Ammon's horn (tissue), 1 donor: ENCODE measurements around the gene WDR91.
"Not testable (repeated sequence)": the region's sequence is repeated elsewhere in the genome, so short reads cannot be mapped to it uniquely, and the experiment has no call there.

Source experiments
- DNase-seq: peaks from one replicate; pipeline ENCODE4 v3.0.0-alpha.2; 2016; ENCODE audit warnings: low spot score

WDR91 gene

GRCh38 chr7:135179321-135179925, 31.9 kb downstream of the WDR91 start:
- no peak for DNase-seq

GRCh38 chr7:135178364-135178763, 33.0 kb downstream of the WDR91 start:
- no peak for DNase-seq

- DNase-seq, result no peak
Observed at GRCh38 chr7:135177028-135177696, 34.2 kb downstream of the WDR91 start.

- DNase-seq, result no peak
Observed at GRCh38 chr7:135175931-135176330, 35.4 kb downstream of the WDR91 start.

GRCh38 chr7:135174941-135175340, 36.4 kb downstream of the WDR91 start:
- DNase-seq, result no peak

GRCh38 chr7:135173916-135174315, 37.4 kb downstream of the WDR91 start:
- DNase-seq, result not testable (repeated sequence)

GRCh38 chr7:135171581-135172291, 39.6 kb downstream of the WDR91 start:
- DNase-seq, result peak; percentile 56

GRCh38 chr7:135170998-135171481, 40.3 kb downstream of the WDR91 start:
- not testable (repeated sequence) for DNase-seq

- DNase-seq, result peak; percentile 90
Observed at GRCh38 chr7:135170274-135170997, 40.9 kb downstream of the WDR91 start, which contains the start of gene CYREN. CYREN (minus strand) TSS chr7:135170707; CDS start chr7:135168922, 1,785 bp downstream.

GRCh38 chr7:135169964-135170273, 41.4 kb downstream of the WDR91 start:
- DNase-seq, result peak; percentile 52

- no peak for DNase-seq
Observed at GRCh38 chr7:135169141-135169963, 42.0 kb downstream of the WDR91 start.

- DNase-seq, result no peak
Observed at GRCh38 chr7:135168489-135169140, 42.7 kb downstream of the WDR91 start.

GRCh38 chr7:135168001-135168400, 43.3 kb downstream of the WDR91 start:
- peak; percentile 43 for DNase-seq

- no peak for DNase-seq
Observed at GRCh38 chr7:135167365-135167917, 43.9 kb downstream of the WDR91 start.

GRCh38 chr7:135166338-135166990, 44.9 kb downstream of the WDR91 start:
- no peak for DNase-seq

GRCh38 chr7:135165862-135166261, 45.5 kb downstream of the WDR91 start:
- no peak for DNase-seq

GRCh38 chr7:135164357-135165061, 46.8 kb downstream of the WDR91 start:
- no peak for DNase-seq

- DNase-seq, result no peak
Observed at GRCh38 chr7:135162382-135163001, 48.8 kb downstream of the WDR91 start.

GRCh38 chr7:135161669-135162068, 49.7 kb downstream of the WDR91 start:
- DNase-seq, result no peak
